AG10803 (cell line): ENCODE measurements around the gene ASGR2.
"Not testable (repeated sequence)": the region's sequence is repeated elsewhere in the genome, so short reads cannot be mapped to it uniquely, and the experiment has no call there.

Experiments
- DNase-seq: peaks from one replicate; pipeline ENCODE4 v3.0.0; 2010; ENCODE audit warnings: low read depth
- H3K4me3 ChIP-seq: 2 replicates; pipeline ENCODE4 v1.5.1; 2011; ENCODE audit warnings: mild to moderate bottlenecking, low read length, control low read depth
- CTCF ChIP-seq: conservative IDR thresholded peaks from 2 replicates; pipeline ENCODE4 v1.5.1; 2011; ENCODE audit warnings: mild to moderate bottlenecking, low read length, control low read depth, inconsistent platforms

The ASGR2 gene

DNA sequence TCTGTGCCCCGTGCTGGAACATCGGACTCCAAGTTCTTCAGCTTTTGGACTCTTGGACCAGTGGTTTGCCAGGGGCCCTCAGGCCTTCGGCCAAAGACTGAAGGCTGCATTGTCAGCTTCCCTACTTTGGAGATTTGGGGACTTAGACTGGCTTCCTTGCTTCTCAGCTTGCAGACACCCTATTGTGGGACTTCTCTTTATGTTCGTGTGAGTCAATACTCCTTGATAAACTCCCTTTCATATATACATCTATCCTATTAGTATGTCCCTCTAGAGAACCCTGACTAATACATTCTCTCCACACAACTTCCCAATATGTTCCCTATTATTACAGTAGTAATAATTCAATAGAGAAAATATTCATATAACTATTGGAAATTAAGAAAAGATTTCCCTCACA is 9.2 kb upstream of the ASGR2 start:
- H3K4me3 ChIP-seq = no peak overlapping the region
- no peak for DNase-seq
- no peak for TF ChIP-seq CTCF

- no peak for DNase-seq
- no peak for TF ChIP-seq CTCF
- H3K4me3 ChIP-seq = no peak overlapping the region
Observed at GRCh38 chr17:7122381-7122780, 7.8 kb upstream of the ASGR2 start.

- not testable (repeated sequence) for H3K4me3 ChIP-seq, DNase-seq
Observed at GRCh38 chr17:7120635-7121034, 6.0 kb upstream of the ASGR2 start.

GRCh38 chr17:7120123-7120522 is 5.5 kb upstream of the ASGR2 start:
- TF ChIP-seq CTCF = no peak
- DNase-seq = no peak
- no peak overlapping the region for H3K4me3 ChIP-seq

GRCh38 chr17:7119314-7119713 is 4.7 kb upstream of the ASGR2 start:
- H3K4me3 ChIP-seq = no peak overlapping the region
- TF ChIP-seq CTCF = no peak
- no peak for DNase-seq

DNA sequence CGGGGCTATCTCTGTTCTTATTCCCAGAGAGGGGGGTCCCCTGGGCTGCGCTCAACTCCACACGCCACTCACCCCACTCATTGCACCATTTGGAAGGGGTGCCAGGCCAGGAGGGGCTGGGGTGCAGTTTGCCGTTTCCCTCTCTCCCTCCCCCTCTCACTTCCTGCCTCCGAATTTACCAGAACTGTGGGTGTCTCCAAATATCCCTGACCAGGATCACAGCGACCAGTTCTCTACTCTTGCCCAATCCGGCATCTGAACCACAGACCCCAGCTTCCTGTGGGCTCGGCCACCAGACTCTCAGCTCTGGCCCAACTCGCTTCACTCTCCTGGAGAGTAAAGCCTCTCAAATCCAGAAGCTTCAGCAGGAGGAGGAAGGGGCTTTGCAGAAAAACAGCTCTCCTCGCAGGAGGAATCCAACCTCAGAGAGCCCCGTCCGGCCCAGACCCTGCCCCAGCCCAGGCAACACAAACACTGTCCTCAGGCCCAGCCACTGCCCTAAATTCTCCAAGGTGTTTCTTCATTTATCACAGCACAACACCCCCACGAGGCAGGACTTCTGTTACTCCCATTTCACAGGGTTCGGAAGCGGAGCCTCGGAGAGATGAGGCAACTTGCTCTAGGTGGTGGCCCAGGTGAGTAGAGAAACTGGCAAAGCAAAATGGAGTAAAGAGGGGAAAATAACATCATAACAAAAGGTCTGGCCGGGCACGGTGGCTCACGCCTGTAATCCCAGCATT is 423 bp upstream of the ASGR2 start:
- DNase-seq = no peak
- TF ChIP-seq CTCF = no peak
- no peak overlapping the region for H3K4me3 ChIP-seq

DNA sequence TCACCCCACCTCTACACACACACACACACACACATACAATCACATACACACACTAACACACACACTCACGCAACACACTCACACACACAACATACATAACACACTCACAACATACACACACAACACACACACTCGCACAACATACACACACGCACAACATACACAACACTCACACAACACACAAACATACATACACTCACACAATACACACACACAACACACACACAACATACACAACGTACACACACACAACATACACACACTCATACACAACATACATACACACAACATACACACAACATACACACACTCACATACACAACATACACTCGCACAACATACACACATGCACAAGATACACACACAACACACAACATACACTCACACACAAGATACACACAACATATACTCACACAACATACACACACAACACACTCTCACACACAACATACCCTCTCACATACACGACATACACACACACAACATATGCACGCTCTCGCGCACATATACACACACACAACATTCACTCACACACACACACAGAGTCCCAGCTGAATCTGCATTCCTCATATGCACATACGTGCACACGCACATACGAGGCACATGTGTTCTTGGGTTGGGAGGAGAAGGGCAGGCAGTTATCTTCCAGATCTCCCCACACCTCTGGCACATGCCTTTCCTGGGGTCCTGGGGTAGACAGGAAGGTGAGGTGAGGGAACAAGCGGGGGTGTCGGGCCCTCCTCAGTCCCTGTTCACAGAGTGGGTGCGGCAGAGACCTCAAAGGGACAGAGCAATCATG is 1.1 kb downstream of the ASGR2 start:
- no peak for DNase-seq
- no peak overlapping the region for H3K4me3 ChIP-seq
- no peak for TF ChIP-seq CTCF
